HFF-Myc (cell line): ENCODE results near the gene NECAP2.
"Not testable (repeated sequence)": the region's sequence is repeated elsewhere in the genome, so short reads cannot be mapped to it uniquely, and the experiment has no call there.

ENCODE experiments used
- DNase-seq: peaks from one replicate; pipeline ENCODE4 v3.0.0-alpha.2; 2011; ENCODE audit warnings: low read depth; ENCODE audit errors: extremely low read depth
- H3K4me3 ChIP-seq: replicated peaks from 2 replicates; pipeline ENCODE4 v1.5.1; 2011; ENCODE audit warnings: low read depth, mild to moderate bottlenecking, control low read depth, low read length
- CTCF ChIP-seq: IDR thresholded peaks from 2 replicates; pipeline ENCODE4 v1.5.1; 2012; ENCODE audit warnings: mild to moderate bottlenecking, low read depth, low read length, control low read depth; ENCODE audit errors: missing control alignments

NECAP2 gene

DNA sequence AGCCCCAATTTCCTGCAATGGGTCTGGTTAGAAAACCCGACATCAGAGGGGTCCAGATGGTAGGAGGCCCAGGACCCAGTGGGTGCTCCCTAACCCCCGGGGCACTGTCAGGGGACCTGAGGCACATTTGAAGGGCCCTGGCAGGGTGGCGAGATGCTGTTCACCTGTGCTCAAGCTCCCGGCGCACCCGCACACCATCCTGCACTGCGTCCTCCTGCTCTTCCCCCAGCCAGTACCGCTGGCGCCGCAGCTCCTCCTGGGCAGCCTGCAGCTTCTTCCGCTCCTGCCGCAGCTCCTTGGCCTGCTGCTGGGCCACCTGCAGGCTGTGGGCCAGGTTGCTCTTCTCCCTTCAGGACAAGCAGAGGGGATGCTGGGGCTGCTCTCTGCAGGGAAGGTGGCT, 37.6 kb downstream of the NECAP2 start:
- no peak for DNase-seq
- no peak for TF ChIP-seq CTCF
- no peak overlapping the region for H3K4me3 ChIP-seq

DNA sequence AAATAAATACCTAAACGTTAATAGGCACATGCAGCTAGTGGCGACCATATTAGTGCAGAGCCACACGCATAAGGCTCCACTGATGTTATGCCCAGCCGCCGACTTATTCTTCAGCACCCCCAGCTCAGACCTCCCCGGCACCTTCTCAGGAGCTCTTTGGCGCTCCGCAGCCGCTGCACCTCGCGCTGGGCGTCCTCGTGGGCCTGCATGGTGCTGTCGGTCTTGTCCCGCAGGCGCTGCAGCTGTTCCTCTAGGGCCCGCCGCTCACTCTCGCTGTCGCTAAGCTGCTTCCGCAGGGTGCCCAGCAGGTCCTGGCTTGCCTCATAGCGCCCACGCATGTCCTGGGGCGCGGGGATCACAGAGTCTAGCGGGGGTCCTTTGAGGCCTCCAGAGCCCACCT, 42.6 kb downstream of the NECAP2 start:
- not testable (repeated sequence) for H3K4me3 ChIP-seq, DNase-seq

DNA sequence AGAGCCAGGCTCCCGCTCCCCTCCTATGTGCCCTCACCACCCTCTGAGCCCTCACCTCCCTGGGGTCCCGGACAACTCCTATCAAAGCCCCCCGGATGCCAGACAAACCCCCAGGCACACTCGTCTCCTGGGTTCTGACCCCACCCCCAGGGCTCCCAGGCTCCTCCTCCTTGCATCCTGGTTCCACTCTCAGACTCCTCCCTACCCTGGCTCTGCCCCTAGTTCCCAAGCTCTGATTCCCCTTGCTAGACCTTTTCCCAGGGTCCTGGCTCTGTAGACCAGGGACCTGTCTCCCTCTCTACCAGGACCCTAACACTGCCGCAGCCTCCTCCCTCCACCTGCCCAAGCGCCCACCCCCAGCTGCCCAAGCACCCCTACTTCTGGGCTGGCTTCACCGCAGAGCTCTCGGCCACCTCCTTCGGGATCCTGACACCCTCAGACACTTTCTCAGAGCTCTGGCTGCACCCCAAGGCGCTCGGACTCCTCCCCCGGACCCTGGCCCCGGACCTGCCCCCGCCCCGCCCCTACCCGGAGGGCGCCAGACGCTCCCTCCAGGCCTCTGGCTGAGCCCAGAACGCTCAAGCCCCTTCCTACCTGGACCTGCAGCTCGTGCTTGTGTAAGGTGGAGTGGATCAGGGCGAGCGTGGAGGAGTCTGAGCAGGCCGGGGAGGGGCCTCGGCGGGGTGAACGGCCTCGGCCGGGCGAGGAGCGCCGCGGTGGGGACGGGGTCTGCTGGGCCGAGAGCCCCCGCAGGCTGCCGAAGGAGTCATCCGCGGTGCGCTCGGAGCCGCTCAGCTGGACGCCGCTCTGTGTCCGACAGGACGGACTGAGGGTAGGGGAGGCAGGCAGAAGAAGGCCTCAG, 43.3 kb downstream of the NECAP2 start:
- not testable (repeated sequence) for H3K4me3 ChIP-seq, DNase-seq

- no peak overlapping the region for H3K4me3 ChIP-seq
- no peak for TF ChIP-seq CTCF
- no peak for DNase-seq
These were observed 43.9 kb downstream of the NECAP2 start for GRCh38 chr1:16484501-16484835.

DNA sequence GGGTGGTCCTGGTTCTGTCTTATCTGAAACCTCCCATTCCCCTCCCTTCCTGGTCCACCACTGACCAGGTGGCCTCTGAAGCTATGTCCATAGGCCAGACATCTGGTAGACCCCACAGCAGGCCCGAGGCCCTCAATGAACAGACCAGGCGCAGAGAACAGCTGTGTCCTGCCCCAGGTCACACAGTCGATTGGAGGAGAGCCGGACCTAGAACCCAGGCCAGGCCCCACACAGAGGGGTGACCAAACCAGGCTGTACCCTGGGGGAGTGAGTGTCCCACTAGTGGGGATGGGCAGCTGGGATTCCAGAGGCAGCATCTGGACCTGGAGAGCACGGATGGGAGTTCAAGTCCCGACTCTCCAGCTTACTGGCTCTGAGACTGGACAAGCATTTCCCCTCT, 44.4 kb downstream of the NECAP2 start:
- DNase-seq = no peak
- no peak for TF ChIP-seq CTCF

GRCh38 chr1:16486316-16486715, 45.8 kb downstream of the NECAP2 start:
- not testable (repeated sequence) for DNase-seq, H3K4me3 ChIP-seq

More for the DNA sequence above, 44.4 kb downstream of the NECAP2 start:
- no peak overlapping the region for H3K4me3 ChIP-seq

DNA sequence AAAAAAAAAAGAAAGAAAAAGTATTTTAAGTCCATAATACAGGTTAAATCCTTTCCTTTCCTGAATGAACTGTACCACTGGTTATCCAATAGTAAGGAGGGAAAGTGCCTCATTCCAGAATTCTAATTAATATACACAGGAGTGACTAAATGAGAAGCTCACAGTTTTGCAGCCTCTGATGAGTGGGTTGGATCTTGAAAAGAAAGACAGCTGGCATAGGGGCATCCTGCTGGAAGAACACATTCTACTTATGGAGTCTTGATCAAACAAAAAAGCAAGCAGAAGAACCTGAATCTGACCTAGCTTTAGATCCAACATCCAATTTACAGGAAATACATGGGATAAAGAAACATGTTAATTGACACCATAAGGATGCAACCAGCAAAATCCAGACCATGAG, 46.5 kb downstream of the NECAP2 start:
- not testable (repeated sequence) for H3K4me3 ChIP-seq, DNase-seq

DNA sequence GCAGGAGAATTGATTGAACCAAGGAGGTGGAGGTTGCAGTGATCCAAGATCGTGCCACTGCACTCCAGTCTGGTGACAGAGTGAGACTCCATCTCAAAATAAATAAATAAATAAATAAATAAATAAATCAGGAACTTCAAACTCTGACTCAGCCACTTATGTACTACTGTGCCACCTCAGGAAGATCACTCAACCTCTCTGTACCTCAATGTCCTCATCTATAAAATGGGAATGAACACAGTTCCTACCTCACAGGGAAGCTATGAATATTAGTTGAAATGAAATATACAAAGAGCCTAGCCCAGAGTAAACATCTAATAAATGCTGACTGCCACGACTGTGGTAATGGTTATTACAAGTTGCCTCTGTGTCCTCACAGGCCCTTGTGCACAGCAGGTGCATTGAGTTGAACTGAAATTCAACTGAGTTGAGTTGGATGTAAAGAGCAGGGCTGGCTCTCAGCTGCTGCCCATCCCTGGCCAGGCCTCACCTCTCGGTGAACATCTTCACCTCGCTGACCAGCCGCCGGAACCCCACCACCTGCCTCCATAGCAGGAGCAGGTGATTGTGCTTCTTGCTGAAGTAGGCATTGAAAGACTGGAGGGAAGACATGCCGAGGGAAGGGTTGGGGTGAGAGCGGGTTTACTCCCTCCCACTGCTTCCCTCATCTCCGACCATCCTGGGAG, 48.8 kb downstream of the NECAP2 start:
- H3K4me3 ChIP-seq, DNase-seq: not testable (repeated sequence)

DNA sequence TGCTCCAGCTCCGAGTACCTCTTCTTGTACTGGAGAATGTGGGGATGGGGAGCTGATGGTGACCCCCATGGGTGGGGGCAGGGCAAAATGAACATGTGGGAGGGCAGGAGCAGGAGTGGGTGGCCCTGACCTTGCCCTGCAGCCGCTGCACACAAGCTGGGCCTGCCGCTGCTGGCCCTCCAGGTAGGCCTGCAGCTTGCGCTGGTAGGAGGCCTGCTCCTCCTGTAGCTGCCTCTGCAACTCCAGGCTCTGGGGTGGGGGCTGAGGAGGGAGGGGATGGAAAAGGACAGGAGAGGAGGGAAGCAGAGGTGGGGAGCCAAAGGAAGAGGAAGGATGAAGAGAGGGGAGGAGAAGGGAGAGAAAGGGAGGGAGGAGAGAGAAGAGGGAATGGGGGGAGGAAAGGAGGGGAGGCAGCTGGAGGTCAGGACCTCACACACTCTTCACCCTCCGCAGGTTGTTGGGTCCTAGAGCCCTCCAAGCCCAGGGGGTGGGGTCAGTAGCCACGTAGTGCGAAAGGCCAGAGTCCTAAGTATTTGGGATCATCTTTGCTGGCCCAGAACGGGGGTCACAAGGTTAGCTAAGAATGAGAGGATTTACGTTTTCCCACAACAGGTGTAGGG, 50.6 kb downstream of the NECAP2 start:
- DNase-seq = no peak
- no peak overlapping the region for H3K4me3 ChIP-seq
- TF ChIP-seq CTCF = no peak

DNA sequence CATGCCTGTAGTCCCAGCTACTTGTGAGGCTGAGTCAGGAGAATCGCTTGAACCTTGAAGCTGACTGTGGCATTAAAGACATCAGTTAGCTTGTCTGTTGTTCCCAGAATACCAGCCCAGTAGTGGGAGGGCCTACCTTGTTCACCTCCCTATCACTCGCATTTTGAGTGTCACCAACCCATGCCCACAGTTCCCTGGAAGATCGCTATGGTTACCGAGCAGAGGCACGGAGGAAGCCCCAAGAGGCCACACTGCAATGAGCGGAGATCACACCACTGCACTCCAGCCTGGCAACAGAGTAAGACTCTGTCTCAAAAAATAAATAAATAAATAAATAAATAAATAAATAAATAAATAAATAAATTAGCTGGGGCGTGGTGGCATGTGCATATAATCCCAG, 52.4 kb downstream of the NECAP2 start:
- H3K4me3 ChIP-seq, DNase-seq: not testable (repeated sequence)

DNA sequence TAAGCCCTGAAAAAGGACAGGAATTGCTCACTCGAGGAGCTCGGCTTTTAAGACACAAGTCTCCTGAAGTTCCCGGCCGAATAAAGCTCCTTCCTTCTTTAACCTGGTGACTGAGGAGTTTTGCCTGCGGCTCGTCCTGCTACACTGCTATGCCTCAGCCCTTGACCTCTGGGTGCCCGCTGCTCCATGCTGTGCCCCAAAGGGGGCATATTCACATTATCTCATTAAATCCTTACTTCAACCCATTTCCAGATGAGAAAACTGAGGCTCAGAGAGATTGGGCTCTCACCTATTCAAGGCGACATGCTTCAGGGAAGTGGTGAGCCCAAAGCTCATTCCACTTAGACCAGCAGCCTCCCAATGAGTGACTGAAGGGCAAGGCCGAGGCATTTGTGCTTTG, 53.2 kb downstream of the NECAP2 start:
- DNase-seq, H3K4me3 ChIP-seq: not testable (repeated sequence)

- not testable (repeated sequence) for H3K4me3 ChIP-seq, DNase-seq
These were observed 57.0 kb downstream of the NECAP2 start for GRCh38 chr1:16497474-16497904.

DNA sequence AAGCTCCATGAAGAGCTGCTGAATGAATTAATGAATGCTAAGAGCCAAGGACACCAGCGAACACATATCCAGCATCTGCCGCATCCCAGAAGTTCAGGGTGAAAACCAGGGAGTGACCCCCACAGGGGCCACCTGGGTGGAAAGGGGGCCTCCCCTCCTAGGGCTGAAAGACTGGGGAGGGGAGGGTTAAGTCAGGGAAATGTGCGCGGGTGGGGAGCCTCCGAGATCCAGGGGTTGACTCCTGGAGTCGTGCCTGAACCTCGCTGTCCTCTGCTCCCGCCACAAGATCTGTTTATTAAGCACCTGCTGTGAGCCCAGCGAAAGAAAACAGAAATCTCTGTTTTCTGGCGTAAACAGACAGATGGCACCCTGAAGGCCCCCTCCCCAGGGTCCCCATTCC, 57.5 kb downstream of the NECAP2 start:
- H3K4me3 ChIP-seq = peak overlapping the region; percentile 48
- DNase-seq = not testable (repeated sequence)
